H1 (cell line): ENCODE data around the gene WNT9B. TPM values are rescaled to one million over a fixed set of nuclear protein-coding genes. Genes with fewer than 3 reads are reported as not detected.

Experiments
- CTCF ChIA-PET: fragments of 300-600 bp; sonication (Branson Sonifier 250); formaldehyde crosslinking; loops from one replicate; lab custom pipeline; 2021; ENCODE audit not compliant: partially characterized antibody; lab: Charles Lee
- POLR2A ChIA-PET: fragments of 300-600 bp; sonication (Branson Sonifier 250); formaldehyde crosslinking; loops from one replicate; lab custom pipeline; 2021; ENCODE audit warnings: inconsistent platforms; ENCODE audit not compliant: partially characterized antibody; lab: Charles Lee
- DNase-seq, 2 experiments: peaks; one replicate each; pipeline versions ENCODE4 v3.0.0 to v3.0.0-alpha.2; 2010 to 2022; ENCODE audit warnings: low spot score in 2 of 2, low read depth in 1 of 2, mixed read lengths in 1 of 2
- FAIRE-seq: peaks from 2 replicates; lab custom pipeline; 2011; peaks lifted over from hg19 to GRCh38; lab: Jason Lieb, UNC
- H2AFZ ChIP-seq: 2 replicates; pipeline ENCODE4 v1.8.1; 2012; ENCODE audit warnings: low read length, inconsistent platforms
- H2AK5ac ChIP-seq: 2 replicates; pipeline ENCODE4 v1.6.1; 2013; ENCODE audit warnings: low read depth, low read length
- H2BK120ac ChIP-seq: replicated peaks from 2 replicates; pipeline ENCODE3; 2013; ENCODE audit warnings: low read depth, low read length, inconsistent platforms
- H2BK12ac ChIP-seq: 2 replicates; pipeline ENCODE4 v1.6.1; 2013; ENCODE audit warnings: low read depth, low read length
- H2BK15ac ChIP-seq: 2 replicates; pipeline ENCODE4 v1.6.1; 2013; ENCODE audit warnings: low read length
- H2BK20ac ChIP-seq: 2 replicates; pipeline ENCODE4 v1.6.1; 2013; ENCODE audit warnings: low read length
- H2BK5ac ChIP-seq: 2 replicates; pipeline ENCODE4 v1.6.1; 2013; ENCODE audit warnings: low read depth, low read length
- H3K14ac ChIP-seq: 2 replicates; pipeline ENCODE4 v1.6.1; 2013; ENCODE audit warnings: inconsistent platforms; ENCODE audit not compliant: insufficient read length
- H3K18ac ChIP-seq: 2 replicates; pipeline ENCODE4 v1.6.1; 2013; ENCODE audit warnings: low read length; ENCODE audit errors: extremely low read depth
- H3K23ac ChIP-seq: 2 replicates; pipeline ENCODE4 v1.6.1; 2013; ENCODE audit warnings: inconsistent platforms; ENCODE audit not compliant: insufficient read length
- H3K23me2 ChIP-seq: 2 replicates; pipeline ENCODE4 v1.6.1; 2013; ENCODE audit warnings: low read depth, low read length
- H3K27ac ChIP-seq: 2 replicates; pipeline ENCODE4 v1.6.1; 2011; ENCODE audit warnings: low read depth, low read length, inconsistent platforms
- H3K27me3 ChIP-seq, 4 experiments: replicated peaks in 1 of 4; 1 replicate in 1 of 4; 2 replicates in 3 of 4; pipeline versions ENCODE4 v1.6.1 to v1.8.1; 2011 to 2013; ENCODE audit warnings: low read length in 3 of 4, mild to moderate bottlenecking in 3 of 4, inconsistent platforms in 2 of 4, mixed read lengths in 2 of 4, moderate library complexity in 1 of 4; ENCODE audit not compliant: control insufficient read depth in 3 of 4, insufficient read depth in 3 of 4; ENCODE audit errors: extremely low read depth in 1 of 4
- H3K36me3 ChIP-seq, 4 experiments: 2 replicates each; pipeline versions ENCODE4 v1.6.1 to v1.8.1; 2011 to 2013; ENCODE audit warnings: mild to moderate bottlenecking in 4 of 4, low read length in 3 of 4, moderate library complexity in 2 of 4, control low read depth in 1 of 4, inconsistent platforms in 1 of 4; ENCODE audit not compliant: insufficient read depth in 4 of 4, control insufficient read depth in 2 of 4
- H3K4ac ChIP-seq: replicated peaks from 2 replicates; pipeline ENCODE3; 2013; ENCODE audit warnings: low read length, low read depth, mixed read lengths, inconsistent platforms; ENCODE audit not compliant: insufficient read length
- H3K4me1 ChIP-seq, 4 experiments: replicated peaks in 1 of 4; 1 replicate in 1 of 4; 2 replicates in 3 of 4; pipeline versions ENCODE4 v1.6.1 to v1.8.1; 2011 to 2013; ENCODE audit warnings: low read length in 3 of 4, inconsistent platforms in 2 of 4, mixed read lengths in 1 of 4; ENCODE audit not compliant: insufficient read depth in 4 of 4, control insufficient read depth in 3 of 4
- H3K4me2 ChIP-seq, 2 experiments: 2 replicates each; pipeline versions ENCODE4 v1.6.1 to v1.8.1; 2011 to 2013; ENCODE audit warnings: low read depth in 2 of 2, low read length in 2 of 2, control low read depth in 1 of 2, inconsistent platforms in 1 of 2, mild to moderate bottlenecking in 1 of 2; ENCODE audit not compliant: insufficient read depth in 1 of 2
- H3K4me3 ChIP-seq, 4 experiments: fragments of 200-600, 300-600 bp in 1 of 4; sonication (generic), shearing (Covaris generic), sonication (Bioruptor Twin) in 1 of 4; 2 replicates each; pipeline versions ENCODE4 v1.5.1 to v1.8.1; 2011 to 2016; ENCODE audit warnings: low read length in 4 of 4, low read depth in 3 of 4, control low read depth in 2 of 4, inconsistent platforms in 2 of 4, mild to moderate bottlenecking in 2 of 4, mixed read lengths in 1 of 4, moderate library complexity in 1 of 4; ENCODE audit not compliant: insufficient read depth in 2 of 4; ENCODE audit errors: extremely low read depth in 1 of 4
- H3K56ac ChIP-seq: replicated peaks from 2 replicates; pipeline ENCODE3; 2013; ENCODE audit warnings: low read depth, mild to moderate bottlenecking, mixed read lengths, low read length, inconsistent platforms; ENCODE audit not compliant: insufficient read length
- H3K79me1 ChIP-seq: 2 replicates; pipeline ENCODE4 v1.6.1; 2013; ENCODE audit warnings: low read depth, low read length, control low read depth
- H3K79me2 ChIP-seq, 2 experiments: 2 replicates each; pipeline versions ENCODE4 v1.6.1 to v1.8.1; 2012 to 2013; ENCODE audit warnings: low read length in 2 of 2, mild to moderate bottlenecking in 2 of 2, inconsistent platforms in 1 of 2; ENCODE audit not compliant: insufficient read depth in 2 of 2, control insufficient read depth in 1 of 2
- H3K9ac ChIP-seq, 4 experiments: replicated peaks in 1 of 4; 1 replicate in 1 of 4; 2 replicates in 3 of 4; pipeline versions ENCODE4 v1.6.1 to v1.8.1; 2011 to 2013; ENCODE audit warnings: low read depth in 3 of 4, low read length in 3 of 4, control low read depth in 2 of 4, mild to moderate bottlenecking in 2 of 4, moderate library complexity in 2 of 4, inconsistent platforms in 1 of 4; ENCODE audit errors: extremely low read depth in 1 of 4
- H3K9me3 ChIP-seq, 2 experiments: 2 replicates each; pipeline versions ENCODE4 v1.6.1 to v1.8.1; 2012 to 2013; ENCODE audit warnings: mild to moderate bottlenecking in 2 of 2, moderate library complexity in 2 of 2, control low read depth in 1 of 2, inconsistent platforms in 1 of 2, low read depth in 1 of 2, low read length in 1 of 2, mixed read lengths in 1 of 2; ENCODE audit not compliant: insufficient read depth in 2 of 2
- H4K20me1 ChIP-seq, 2 experiments: replicated peaks in 1 of 2; 2 replicates each; pipeline versions ENCODE3 to v1.8.1; 2011 to 2013; ENCODE audit warnings: inconsistent platforms in 2 of 2, low read length in 2 of 2, mild to moderate bottlenecking in 1 of 2; ENCODE audit not compliant: insufficient read depth in 2 of 2, control insufficient read depth in 1 of 2
- H4K5ac ChIP-seq: 2 replicates; pipeline ENCODE4 v1.6.1; 2013; ENCODE audit warnings: low read length, low read depth, mixed read lengths, inconsistent platforms; ENCODE audit not compliant: insufficient read length
- H4K8ac ChIP-seq: 2 replicates; pipeline ENCODE4 v1.8.0; 2013; ENCODE audit warnings: mild to moderate bottlenecking, moderate library complexity, low read length, inconsistent platforms; ENCODE audit not compliant: insufficient read depth; ENCODE audit errors: extremely low read depth
- H4K91ac ChIP-seq: replicated peaks from 2 replicates; pipeline ENCODE3; 2013; ENCODE audit warnings: low read length, mixed read lengths, inconsistent platforms; ENCODE audit not compliant: insufficient read length
- CHD1 ChIP-seq: IDR thresholded peaks from 2 replicates; pipeline ENCODE4 v1.6.1; 2012; ENCODE audit warnings: low read depth, low read length, improper control_type of control experiment
- FOSL1 ChIP-seq: IDR thresholded peaks from 2 replicates; pipeline ENCODE4 v1.6.1; 2011; ENCODE audit warnings: mild to moderate bottlenecking, low read depth, low read length, moderate library complexity; ENCODE audit not compliant: insufficient read depth
- HDAC6 ChIP-seq: IDR thresholded peaks from one replicate; pipeline ENCODE4 v1.7.1; 2012; ENCODE audit warnings: low read depth, mild to moderate bottlenecking, inconsistent platforms, low read length, moderate library complexity
- KDM1A ChIP-seq: fragments of 200-600, 300-600 bp; sonication (generic); IDR thresholded peaks from 2 replicates; pipeline ENCODE4 v1.7.1; 2016; ENCODE audit warnings: mild to moderate bottlenecking, low read length, borderline replicate concordance
- PHF8 ChIP-seq: fragments of 200-600 bp; sonication (generic); conservative IDR thresholded peaks from 2 replicates; pipeline ENCODE4 v1.7.1; 2012; ENCODE audit warnings: low read depth, mild to moderate bottlenecking, inconsistent platforms, low read length, moderate library complexity
- POLR2A ChIP-seq, 2 experiments: IDR thresholded peaks; 1 replicate in 1 of 2; 2 replicates in 1 of 2; pipeline ENCODE4 v1.6.1; 2011; ENCODE audit warnings: low read depth in 2 of 2, low read length in 2 of 2, mild to moderate bottlenecking in 2 of 2; ENCODE audit errors: control extremely low read depth in 1 of 2
- SIN3A ChIP-seq, 2 experiments: IDR thresholded peaks in 1 of 2; conservative IDR thresholded peaks in 1 of 2; 2 replicates each; pipeline ENCODE4 v1.6.1; 2011 to 2012; ENCODE audit warnings: low read length in 2 of 2, improper control_type of control experiment in 1 of 2, low read depth in 1 of 2, mild to moderate bottlenecking in 1 of 2
- SP1 ChIP-seq: IDR thresholded peaks from 2 replicates; pipeline ENCODE4 v1.6.1; 2011; ENCODE audit warnings: low read depth, low read length
- ZNF274 ChIP-seq: IDR thresholded peaks from 2 replicates; pipeline ENCODE4 v1.7.0; 2012; ENCODE audit warnings: low read length, borderline replicate concordance; ENCODE audit errors: extremely low read depth
- WGBS, 2 experiments: shearing (Covaris generic) in 1 of 2; methylation state at CpG; one replicate each; pipeline versions ENCODE4 v1.1.6 to v1.1.7; 2013 to 2015; ENCODE audit warnings: low lambda C conversion rate in 2 of 2, mixed read lengths in 2 of 2, inconsistent platforms in 1 of 2, low coverage in 1 of 2, missing lambda C conversion rate in 1 of 2; ENCODE audit not compliant: insufficient replicate concordance in 2 of 2, insufficient coverage in 1 of 2, insufficient read length in 1 of 2; ENCODE audit errors: extremely low coverage in 1 of 2, missing lambda C conversion rate in 1 of 2; 5-methylcytosine and 5-hydroxymethylcytosine counted together
- polyA plus RNA-seq, 7 experiments: library from polyadenylated mRNA; depleted of rRNA in 3 of 7; stranded (reverse) in 5 of 7; unstranded in 2 of 7; fragments of >200 nt in 5 of 7; fragments of 200-250 nt in 2 of 7; gene quantifications; 1 replicate in 5 of 7; 2 replicates in 1 of 7; 4 replicates in 1 of 7; pipeline versions ENCODE4 v1.2.1 to v1.2.3, GENCODE V29; 2011 to 2013; ENCODE audit warnings: missing spikeins in 2 of 7, mixed read lengths in 2 of 7
- total RNA-seq: library from RNA; stranded (reverse); fragmentation: NEBNext Ultra II Directional; extraction: Animal tissue kit (Norgen Biotek cat#: 25700); gene quantifications from 2 replicates; pipeline ENCODE4 v1.2.1, GENCODE V29; 2021

The WNT9B gene
- total and polyA plus RNA-seq, 2 of the 8 experiments (the other 6 are each of a cell fraction or from before 2014, with no cell fraction given): 0.21 TPM; not detected in 1

- TF ChIP-seq PHF8 (no peak), ZNF274 (no peak), KDM1A (no peak), SP1 (no peak), POLR2A (IDR thresholded peaks at IDR 0.05; ENCODE audit: control extremely low read depth in 1 of 2, low read depth in 2 of 2, low read length in 2 of 2) (no peak), FOSL1 (no peak), SIN3A (conservative IDR thresholded peaks at IDR 0.05 in 1 of 2, IDR thresholded peaks at IDR 0.05 in 1 of 2; ENCODE audit: low read depth in 1 of 2, low read length in 2 of 2) (no peak), CHD1 (no peak), HDAC6 (no peak)
- no peak overlapping the region for H3K56ac ChIP-seq
- H3K9ac ChIP-seq: no peak overlapping the region
- no peak overlapping the region for H2BK12ac ChIP-seq
- no peak overlapping the region for H3K4me2 ChIP-seq
- DNase-seq: no peak
- no peak overlapping the region for H2BK20ac ChIP-seq
- 92% methylated on average over 1 of the region's 1 CpG; no CpG with 5 or more reads in 1 of the 2 experiments for WGBS, 2 experiments
- H3K23ac ChIP-seq: no peak overlapping the region
- H3K79me1 ChIP-seq: no peaks in the 10 kb centered on the region
- H4K8ac ChIP-seq: no peak overlapping the region
- H2BK120ac ChIP-seq: no peak overlapping the region
- no peak overlapping the region for H2AK5ac ChIP-seq
- no peak for FAIRE-seq
- peaks cover 5 to 11% (median 8%) of the 10 kb centered on the region in 4 experiments for H3K27me3 ChIP-seq
- H3K4me3 ChIP-seq: no peak overlapping the region
- no peaks in the 10 kb centered on the region for H3K9me3 ChIP-seq
- H2BK15ac ChIP-seq: no peak overlapping the region
- no peak overlapping the region for H3K18ac ChIP-seq
- H2AFZ ChIP-seq: no peak overlapping the region
- ChIA-PET CTCF (interaction anchor here (0.7 kb wide), 1 partner anchor 19 kb away, joined by 3 read pairs; no protein-coding TSS in a partner anchor), POLR2A (interaction anchor here (0.6 kb wide), 1 partner anchor 107 kb away, joined by 3 read pairs; no protein-coding TSS in a partner anchor)
- H3K23me2 ChIP-seq: no peaks in the 10 kb centered on the region
- H3K4me1 ChIP-seq: peaks cover 0 to 2% (median 0%) of the 10 kb centered on the region in 4 experiments; a peak in 2 of 7 replicates
- H4K20me1 ChIP-seq: no peaks in the 10 kb centered on the region
- H3K79me2 ChIP-seq: no peaks in the 10 kb centered on the region
- no peak overlapping the region for H4K5ac ChIP-seq
- H3K36me3 ChIP-seq: no peaks in the 10 kb centered on the region
- no peak overlapping the region for H3K27ac ChIP-seq
- no peak overlapping the region for H4K91ac ChIP-seq
- H3K14ac ChIP-seq: no peak overlapping the region
- no peak overlapping the region for H3K4ac ChIP-seq
- H2BK5ac ChIP-seq: no peak overlapping the region
Observed at GRCh38 chr17:46857600-46857999, 6.2 kb downstream of the WNT9B start.
